ENCODE results near the gene BMS1.

Gene BMS1

DNA sequence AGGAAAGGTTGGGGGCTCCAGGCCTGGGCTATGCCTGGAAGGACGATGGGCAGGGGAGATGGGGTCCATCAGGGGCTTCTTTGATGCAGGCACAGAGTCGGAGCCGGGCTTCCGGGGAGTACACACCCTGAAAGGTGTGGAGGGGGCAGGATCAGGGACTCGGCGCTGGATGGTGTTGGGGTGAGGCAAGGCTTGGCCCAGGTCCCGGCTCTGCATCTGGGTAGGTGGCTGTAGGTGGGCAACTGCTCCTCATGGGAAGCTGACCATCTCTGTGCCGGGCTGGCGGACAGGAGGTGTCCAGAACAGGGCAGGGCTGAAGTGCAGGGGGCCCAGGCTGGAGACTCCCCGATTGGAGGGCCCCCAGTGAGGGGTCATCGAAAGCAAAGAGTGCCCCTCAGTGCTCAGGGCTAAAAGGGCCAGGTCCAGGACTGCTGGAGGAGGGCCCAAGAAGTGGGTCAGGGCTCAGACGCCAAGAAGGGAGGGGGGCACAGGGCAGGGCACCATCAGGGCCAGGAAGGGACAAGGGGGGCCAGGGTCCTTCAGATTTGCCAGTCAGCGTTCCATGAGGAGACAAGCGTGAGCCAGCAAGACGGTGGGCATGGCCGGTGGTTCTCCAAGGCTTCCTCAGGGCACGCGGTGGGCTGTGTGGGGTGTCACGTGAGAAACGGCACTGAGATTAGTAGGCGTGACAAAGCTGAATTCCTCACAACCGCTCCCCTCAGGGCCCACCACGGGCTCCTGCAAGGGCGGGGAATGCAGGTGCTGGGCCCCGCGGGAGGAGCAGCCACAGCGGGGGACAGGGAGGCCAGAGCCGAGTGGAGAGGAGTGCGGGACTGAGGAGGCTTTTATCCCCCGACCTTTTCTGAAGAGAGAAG is 97.0 kb downstream of the BMS1 start:
- no peak for DNase-seq (ENCODE audit: low read depth)

GRCh38 chr10:42880255-42880620 is 97.6 kb downstream of the BMS1 start:
- no peak for DNase-seq (ENCODE audit: low read depth)
- TF ChIP-seq, protein P1, sequence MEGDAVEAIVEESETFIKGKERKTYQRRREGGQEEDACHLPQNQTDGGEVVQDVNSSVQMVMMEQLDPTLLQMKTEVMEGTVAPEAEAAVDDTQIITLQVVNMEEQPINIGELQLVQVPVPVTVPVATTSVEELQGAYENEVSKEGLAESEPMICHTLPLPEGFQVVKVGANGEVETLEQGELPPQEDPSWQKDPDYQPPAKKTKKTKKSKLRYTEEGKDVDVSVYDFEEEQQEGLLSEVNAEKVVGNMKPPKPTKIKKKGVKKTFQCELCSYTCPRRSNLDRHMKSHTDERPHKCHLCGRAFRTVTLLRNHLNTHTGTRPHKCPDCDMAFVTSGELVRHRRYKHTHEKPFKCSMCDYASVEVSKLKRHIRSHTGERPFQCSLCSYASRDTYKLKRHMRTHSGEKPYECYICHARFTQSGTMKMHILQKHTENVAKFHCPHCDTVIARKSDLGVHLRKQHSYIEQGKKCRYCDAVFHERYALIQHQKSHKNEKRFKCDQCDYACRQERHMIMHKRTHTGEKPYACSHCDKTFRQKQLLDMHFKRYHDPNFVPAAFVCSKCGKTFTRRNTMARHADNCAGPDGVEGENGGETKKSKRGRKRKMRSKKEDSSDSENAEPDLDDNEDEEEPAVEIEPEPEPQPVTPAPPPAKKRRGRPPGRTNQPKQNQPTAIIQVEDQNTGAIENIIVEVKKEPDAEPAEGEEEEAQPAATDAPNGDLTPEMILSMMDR (IDR thresholded peaks at IDR 0.05; ENCODE audit: insufficient read depth, low read depth, low read length, missing control alignments), result no peak
- H3K4me3 ChIP-seq (ENCODE audit: low read depth, low read length), result no peak overlapping the region

More for the DNA sequence above, 97.0 kb downstream of the BMS1 start:
- no peak overlapping the region for H3K4me3 ChIP-seq (ENCODE audit: low read depth, low read length)
- TF ChIP-seq, protein P1 (IDR thresholded peaks at IDR 0.05; ENCODE audit: insufficient read depth, low read depth, low read length, missing control alignments), result no peak

- no peak overlapping the region for H3K4me3 ChIP-seq (ENCODE audit: low read depth, low read length)
- no peak for DNase-seq (ENCODE audit: low read depth)
These were observed 100.0 kb downstream of the BMS1 start for GRCh38 chr10:42882597-42882996.

More at GRCh38 chr10:42882597-42882996, 100.0 kb downstream of the BMS1 start:
- TF ChIP-seq, protein P1 (IDR thresholded peaks at IDR 0.05; ENCODE audit: insufficient read depth, low read depth, low read length, missing control alignments), result no peak
